HG03103 (cell line): ENCODE data around the gene RHBDF2.

ENCODE experiments used
- ATAC-seq: cut with Tn5 transposase; IDR thresholded peaks from one replicate; pipeline ENCODE4 v1.9.1; 2021; ENCODE audit warnings: low read depth; ENCODE audit not compliant: unreplicated experiment

Gene RHBDF2

DNA sequence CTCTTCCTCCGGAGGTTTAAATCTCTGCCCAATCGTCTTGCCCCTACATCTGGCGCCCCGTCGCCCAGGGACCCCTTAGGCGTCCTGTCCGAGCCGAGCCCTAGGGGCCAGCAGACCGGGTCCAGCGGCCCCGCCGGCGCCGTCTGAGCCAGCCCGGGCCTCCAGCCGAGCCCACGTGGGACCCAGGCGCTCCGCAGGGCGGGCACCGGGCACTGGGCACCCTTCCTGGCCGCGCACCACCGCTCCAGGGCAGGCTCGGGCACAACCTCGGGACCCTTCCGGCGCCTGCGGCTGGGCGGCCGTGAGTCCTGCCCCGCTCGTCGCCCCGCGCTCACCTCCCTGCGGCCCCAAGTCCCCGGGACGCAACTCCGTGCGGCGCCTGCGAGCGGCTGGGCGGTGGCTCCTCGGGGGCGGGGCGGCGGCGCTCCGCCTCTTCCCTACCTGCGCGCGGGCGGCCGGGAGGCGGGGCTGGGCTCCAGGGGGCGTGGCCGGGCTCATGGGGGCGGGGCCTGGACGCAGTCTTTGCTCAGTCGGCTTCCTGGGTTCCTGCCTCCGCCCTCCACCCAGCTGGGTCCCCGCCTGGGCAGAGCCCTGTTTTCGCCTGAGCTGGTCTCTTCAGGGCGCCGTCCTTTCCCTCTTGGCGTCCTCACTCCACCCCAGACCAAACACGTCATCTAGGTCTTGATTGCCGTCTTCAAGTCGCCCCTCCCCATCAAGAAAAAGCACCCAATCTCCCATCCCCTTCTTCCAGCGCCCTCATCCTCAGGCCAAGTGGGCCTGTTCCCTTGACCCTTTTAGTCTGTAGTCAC lies at the start of gene RHBDF2:
RHBDF2 (minus strand) TSS at position 406 of the 809 bp plus-strand sequence. CDS start 19,899 bp downstream, outside the sequence.
- peak; percentile 55 for ATAC-seq

DNA sequence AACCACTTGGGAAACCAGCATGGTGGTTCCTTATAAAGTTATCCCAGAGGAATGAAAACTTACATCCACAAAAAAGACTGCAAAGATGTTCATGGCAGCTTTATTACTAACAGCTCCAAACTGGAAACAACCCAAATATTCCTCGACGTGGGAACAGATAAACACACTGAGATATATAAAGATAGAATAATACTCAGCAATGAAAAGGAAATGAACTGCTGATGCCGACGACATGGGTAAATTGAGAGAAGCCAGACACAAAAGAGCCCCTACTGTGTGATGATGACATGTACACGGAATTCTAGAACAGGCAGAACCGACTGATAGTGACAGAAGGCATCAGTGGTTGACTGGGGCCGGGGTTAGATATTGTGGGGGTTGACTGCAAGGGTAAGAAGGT lies 48.3 kb upstream of the RHBDF2 start:
- no peak for ATAC-seq

DNA sequence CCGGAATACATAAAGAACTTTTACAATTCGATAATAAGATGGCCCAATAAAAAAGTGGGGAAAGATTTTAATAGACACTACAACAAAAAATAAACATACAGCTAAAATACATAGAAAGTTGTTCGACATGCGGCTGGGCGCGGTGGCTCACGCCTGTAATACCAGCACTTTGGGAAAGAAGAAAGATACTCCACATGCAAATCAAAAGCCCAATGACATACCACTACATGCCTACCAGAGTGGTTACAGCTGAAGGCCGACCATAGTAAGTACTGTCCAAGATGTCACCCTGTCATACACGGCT lies 47.9 kb upstream of the RHBDF2 start:
- no peak for ATAC-seq

DNA sequence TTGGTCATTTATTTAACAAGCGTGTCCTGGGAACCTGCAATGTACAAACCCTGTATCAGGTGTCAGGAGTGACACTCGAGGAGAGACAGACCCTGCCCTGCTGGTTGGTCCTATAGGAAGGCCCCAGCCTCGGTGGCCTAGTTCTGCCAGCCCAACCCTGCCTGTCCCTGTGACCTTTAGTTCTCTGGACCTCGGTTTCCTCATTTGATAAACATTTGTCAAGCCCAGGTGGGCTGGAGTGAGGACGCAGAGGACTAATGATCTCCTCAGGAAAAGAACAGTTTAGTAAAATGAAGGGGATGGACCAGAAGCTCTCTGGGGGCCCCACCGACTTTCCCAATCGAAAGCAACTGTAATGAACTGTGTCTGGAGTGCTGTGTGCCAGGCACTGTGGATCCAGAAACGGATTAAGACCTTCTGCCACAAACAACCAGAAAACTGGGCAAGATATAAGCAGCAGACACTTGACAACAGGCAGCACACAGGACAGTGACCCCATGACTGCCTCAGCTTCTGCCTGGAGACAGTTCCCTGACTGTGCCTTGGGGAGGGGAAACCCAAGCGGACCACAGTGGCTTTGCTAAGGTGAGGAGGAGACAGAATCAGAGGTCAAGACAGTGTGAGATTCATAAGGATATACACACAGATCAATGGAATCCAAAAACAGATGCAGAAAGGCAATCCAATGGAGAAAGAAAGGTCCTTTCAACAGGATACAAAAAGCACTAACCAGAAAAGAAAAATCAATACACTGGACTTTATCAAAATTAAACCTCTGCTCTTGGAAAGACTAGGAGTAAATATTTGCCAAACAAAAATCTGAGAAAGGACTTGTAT lies 47.4 kb upstream of the RHBDF2 start:
- ATAC-seq = no peak

DNA sequence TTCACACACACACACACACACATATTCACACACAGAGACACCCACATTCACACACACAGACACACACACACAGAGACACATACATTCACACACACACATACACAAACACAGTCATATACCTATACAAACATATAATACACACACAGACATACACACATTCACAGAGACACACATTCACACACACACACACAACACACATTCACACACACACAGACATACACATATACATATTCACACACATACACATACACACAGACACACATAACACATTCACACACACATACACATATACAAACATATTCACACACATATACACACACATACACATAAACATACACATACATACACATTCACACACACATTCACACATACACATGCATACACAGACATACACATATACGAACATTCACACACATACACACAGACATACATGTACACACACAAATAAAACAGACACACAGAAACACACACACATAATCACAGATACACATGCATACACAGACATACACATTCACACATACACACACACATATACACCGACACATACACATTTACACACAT lies 46.5 kb upstream of the RHBDF2 start:
- no peak for ATAC-seq

DNA sequence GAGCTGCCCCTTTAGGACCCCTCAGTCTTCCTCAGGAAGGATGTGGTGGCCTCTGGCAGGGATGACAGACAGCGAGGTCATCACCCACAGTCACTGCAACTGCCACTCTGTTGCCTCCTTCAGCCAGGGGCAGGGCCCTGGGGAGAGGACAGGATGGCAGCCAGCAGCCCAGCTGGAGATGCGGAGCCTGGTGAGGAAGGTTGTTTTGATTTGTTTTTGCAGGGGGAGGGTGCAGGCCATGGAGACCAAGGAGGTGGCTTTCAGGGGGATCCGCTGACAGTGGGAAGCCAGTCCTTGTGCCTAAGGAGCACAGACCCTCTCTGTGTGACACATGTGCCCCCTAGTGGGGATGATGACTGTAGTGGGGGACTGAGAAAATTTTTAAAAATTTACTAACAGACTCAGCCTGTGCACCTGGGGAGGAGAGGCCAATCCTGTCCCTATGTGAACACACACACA lies 46.0 kb upstream of the RHBDF2 start:
- no peak for ATAC-seq

DNA sequence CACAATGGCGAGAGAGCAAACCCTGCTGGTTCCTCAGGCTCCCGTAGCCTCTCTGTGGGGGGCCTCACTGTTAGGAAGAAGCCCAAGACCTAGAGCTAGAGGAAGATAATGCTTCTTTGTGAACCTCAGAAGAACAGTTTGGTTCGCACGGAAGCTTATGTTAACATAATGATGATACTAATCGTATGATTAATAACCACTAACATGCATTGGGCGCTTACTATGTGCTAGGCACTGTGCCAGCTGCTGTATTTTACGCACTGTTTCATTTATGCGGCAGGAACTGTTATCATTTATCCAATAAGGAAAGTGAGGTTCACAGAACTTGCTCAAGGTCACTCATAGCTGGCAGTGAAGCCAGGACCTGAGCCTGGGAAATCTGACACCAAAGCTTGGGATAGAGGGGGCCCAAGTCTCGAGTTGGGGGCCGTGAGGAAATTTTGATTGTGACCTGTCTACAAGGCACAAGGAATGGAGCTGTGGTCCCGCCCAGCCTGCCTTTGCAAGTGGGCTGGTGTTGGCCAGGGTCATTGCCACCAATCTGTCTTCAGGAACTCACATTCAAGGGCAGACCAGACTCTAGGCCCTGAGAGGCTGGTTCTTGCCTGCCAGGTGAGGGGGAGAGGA lies 45.4 kb upstream of the RHBDF2 start:
- no peak for ATAC-seq

DNA sequence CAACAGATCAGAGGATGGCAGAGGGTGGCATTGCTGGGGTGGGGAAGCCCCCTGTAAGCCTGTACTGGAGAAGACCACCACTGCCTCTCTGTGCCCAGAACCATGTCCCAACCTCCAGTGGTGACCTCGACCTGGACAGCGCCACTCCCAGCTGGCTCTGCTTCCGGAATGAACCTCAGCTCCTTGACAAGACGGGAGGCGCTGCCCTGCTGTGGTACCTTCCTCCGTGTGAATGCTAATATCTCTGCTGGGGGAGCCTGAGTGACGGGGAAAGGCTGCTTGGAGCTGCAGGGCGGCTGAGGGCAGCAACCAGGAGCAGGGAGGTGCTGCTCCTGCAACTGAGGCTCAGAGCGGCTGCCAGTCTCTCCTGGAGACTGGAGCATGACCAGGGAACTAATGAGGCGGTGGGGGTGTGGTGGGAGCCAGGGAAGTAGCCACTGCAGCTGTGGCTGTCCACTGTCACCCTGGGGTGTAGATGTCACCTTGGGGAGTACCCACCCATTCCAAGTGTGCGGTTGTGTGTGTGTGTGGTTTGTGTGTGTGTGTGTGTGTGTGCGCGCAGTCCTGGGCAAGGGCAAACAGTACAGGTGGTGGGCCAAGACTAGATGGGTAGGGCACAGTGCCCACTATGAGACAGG lies 44.8 kb upstream of the RHBDF2 start:
- ATAC-seq = no peak

DNA sequence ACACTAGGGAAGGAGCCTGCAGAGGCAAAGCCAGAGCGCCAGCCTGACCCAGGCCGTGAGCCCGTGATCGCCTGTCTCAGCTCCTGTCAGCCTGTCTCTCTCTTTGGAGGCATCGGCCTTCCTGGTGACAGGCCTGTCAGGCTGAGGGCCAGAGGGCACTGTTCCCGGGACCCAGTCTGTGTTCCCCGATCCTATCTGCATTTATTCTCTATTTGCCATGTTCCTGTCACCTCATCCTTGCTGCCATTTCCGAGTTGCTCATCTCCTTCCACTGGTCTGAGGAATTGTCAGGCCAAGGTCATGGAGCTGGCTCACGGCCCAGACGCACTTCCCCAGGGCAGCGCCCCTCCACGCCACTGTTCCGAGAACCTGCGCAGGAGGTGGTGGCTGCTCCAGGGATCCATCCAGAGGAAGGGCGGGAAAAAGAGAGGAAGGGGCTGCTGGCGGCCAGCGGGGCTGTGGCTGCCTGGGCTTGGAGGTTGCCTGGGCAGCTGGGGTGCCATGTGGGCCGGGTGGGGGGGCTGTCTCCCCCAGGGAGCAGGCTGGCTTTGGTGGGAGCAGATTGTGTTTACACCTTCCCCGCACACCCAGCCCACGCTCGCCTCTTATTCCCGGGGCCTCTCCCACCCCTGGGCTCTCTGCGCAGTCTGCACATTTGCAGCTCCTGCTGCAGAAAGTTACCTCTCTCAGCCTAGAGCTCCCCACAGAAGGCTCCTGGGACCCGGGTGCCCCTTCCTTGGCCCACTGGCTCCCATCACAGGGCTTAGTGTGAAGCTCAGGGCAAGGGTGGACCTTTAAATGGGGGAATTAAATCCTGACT lies 43.5 kb upstream of the RHBDF2 start:
- ATAC-seq = no peak

DNA sequence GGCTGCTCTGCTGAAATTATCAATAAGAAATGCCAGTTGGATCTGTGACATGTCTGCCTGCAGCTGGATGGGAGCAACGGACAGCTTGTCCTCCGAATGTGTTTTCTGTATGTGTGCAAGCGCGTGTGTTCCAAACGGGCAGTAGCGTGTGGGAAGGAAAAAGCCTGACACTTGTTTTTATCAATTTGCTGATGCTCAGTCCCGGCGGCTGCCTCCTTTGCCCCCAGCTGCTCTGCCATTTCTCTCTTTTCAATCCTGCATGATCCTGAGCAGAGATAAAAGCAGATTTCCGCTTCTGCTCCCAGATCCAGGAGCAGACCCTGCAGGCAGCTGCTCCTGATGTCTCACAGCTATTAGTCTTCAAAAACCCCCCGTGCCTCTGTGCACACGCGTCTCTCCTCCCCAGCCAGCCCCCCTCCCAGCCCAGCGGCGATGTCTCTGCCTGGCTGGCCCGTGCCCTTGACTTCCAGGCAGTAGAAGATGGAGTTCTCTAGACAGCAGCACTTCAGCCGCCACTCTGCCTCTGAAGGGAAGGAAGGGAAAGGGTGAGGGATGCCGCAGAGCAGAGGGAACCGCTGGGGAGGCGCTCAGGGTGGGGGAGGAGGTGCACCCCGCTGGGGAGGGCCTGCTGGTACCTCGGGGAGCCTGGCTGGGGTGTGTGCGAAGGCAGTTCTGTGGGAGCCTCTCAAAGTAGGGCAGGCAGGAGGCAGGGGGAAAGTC lies 42.8 kb upstream of the RHBDF2 start:
- no peak for ATAC-seq

DNA sequence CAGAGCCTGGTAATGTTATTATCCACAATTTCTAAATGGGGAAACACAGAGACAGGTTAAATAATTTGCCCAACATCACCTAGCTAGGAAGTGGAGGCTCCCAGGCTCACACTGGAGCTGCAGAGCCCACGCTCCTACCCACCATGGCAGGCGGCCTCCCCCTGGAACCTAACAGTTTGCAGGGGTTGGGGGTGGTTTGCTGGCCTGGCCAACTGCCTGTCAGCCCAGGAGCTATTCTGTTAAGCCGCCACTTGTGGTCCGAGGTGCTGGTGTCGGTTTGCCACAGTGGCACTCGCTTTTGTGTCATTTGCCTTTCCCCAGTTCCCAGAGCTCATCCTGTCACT lies 42.2 kb upstream of the RHBDF2 start:
- ATAC-seq = no peak

DNA sequence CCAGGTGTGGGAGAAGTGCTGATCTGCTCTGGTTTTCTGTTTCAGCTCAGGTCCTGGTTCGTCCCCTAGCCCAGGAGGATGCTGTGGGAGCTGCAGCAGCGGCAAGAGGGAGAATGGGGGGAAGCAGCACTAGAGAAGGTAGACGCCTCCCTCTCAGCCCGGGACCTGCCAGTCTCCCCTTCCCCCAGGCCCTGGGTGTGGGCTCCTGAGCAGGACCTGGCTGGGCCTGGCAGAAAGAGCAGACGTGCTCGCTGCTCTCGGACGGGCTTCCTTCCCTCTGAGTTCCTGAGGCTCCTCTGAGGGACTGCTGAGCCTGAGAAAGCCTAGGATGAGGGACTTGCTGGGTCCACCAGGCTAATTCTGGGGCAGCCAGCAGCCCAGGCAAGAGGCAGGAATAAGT lies 41.8 kb upstream of the RHBDF2 start:
- no peak for ATAC-seq

DNA sequence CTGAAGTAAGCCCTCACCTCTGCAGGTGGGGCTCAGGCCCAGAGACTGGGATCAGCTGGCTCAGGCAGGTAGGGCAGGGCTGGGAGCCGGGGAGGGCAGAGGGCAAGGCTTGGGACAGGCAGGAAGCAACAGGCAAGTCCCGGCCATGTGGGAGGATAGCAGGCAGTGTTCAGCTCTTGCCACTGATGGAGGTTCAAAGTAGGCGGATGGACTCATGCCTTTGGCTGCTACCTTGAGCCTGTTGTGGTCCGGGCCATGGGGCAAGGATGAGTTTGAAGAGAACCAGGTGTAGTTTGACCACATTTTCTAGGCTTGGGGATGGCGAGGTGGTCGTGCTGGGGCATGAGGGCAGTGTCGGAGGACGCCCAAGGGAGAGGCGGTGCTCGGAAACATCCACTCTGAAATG lies 41.3 kb upstream of the RHBDF2 start:
- no peak for ATAC-seq

DNA sequence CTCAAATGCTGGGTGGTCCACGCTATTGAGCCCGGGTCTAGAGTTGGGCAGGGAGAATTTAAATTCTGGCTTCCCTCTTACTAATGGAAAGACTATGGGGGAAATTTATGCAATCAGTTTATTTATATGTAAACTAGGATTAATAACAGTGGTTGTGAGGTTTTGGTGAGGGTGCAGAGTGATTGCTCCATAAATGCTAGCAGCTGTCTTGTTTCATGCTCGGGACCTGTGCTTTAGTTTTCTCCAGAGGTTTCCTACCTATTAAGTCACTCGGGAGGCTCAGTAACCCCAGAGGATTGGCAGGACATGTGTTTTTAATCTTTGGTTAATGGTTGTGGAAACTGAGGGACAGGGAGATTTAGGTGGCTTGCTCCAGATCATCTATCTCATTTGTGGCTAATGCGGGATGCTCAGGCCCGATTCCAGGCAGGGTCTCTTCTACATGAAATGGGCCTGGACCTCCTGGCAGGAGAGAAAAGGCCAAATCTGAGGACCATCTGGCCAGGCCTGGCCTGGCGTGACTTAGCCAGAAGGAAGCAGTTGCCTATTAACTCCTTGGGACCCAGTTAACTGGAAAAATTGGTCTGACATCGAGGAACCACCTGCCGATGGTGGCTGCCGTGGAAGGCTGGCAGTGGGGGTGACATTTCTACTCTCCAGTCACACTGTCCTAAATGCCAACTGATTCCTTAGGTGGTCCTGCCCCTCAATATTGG lies 40.7 kb upstream of the RHBDF2 start:
- ATAC-seq = no peak

DNA sequence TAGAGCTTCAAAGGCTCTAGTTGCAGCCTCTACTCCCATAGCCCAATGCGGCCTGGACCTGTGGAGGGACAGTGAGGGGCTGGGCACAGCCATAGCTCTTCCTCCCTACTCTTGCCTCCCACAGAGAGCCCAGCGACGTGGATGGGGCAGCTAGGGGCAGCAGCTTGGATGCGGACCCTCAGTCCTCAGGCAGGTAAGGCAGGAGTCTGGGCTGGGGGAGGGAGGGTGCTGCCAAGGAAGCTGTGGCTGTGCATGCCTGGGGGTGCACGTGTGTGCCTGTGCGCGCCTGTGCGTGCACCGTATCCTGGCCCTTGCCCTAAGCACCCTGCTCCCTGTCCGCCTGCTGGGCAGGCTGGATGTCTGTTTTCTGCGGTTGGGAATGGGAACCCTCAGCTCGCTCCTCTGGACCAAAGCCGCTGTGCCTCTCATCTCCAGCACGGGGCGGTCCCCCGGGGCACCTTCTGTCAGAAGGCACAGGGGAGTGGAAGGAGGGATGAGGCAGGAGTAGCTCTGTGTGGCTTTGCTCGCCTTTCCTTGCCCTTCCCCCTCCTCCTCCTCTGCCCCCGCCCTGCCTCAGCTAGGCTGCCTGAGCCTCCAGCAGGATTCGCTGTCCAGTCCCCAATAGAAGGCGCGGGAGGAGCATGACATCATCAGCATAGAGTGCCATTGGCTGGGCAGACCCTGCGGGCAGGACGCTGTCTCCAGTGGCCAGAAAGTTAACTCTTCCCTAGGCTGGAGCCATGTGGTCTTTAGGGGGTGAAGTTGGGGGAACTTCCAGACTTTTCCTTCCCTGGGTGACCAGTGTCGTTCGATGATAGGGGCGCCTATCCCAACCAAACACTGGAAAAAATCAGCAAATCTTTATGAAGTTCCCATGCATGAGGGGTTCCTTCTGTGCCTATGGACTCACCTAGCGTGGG lies 39.4 kb upstream of the RHBDF2 start:
- ATAC-seq = no peak

DNA sequence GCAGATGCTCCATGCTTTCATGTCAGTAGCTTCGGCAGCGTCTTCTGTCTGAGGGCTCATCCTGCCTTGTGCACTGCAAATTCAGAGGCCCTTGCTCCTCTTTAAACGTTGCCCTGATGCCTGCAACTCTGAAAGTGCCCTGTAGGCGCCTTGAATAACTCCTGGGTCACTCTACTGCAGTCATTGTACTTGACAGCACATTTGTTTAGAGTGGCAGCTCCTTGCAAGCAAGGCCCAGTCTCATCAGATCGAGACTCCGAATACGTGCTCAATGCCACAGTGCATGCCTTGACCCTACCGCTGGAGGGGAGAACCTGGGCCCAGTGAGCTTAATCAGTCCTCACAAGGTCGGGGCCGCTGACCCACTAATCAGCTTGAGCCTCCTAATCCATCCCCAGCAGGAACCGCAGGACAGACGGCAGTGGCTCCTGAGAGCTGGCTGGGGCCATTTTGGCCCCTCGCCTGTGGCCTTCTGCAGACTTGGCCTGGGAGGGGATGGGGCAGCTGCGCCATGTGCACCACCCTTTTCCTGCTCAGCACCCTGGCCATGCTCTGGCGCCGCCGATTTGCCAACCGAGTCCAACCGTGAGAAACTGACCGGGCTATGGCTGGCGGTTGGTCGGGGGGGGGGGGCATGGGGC lies 38.5 kb upstream of the RHBDF2 start, which contains the start of gene PRCD:
PRCD (plus strand) TSS at position 414 of the 641 bp plus-strand sequence; CDS start at position 512, 98 bp downstream.
- ATAC-seq = no peak
